Body of pancreas (tissue), 4 donors: ENCODE measurements around the gene PANK1.

ENCODE experiments used
- CTCF ChIP-seq, 7 experiments: fragments of 450-650 bp in 4 of 7; fragments of 200-600 bp in 3 of 7; sonication (generic) in 3 of 7; IDR thresholded peaks; one replicate each; pipeline ENCODE4 v1.5.1; 2016 to 2019; ENCODE audit warnings: antibody characterized with exemption in 7 of 7
- POLR2A ChIP-seq, 3 donors: fragments of 450-650 bp; IDR thresholded peaks; one replicate each; pipeline ENCODE4 v1.6.1; 2016; ENCODE audit warnings: antibody characterized with exemption in 3 of 3, mild to moderate bottlenecking in 2 of 3

GRCh38 chr10:89575031-89575430, 70.0 kb downstream of the PANK1 start:
- TF ChIP-seq CTCF (IDR thresholded peaks at IDR 0.05) (no peak), POLR2A (IDR thresholded peaks at IDR 0.05) (no peak)
